Glutamatergic neuron (in vitro differentiated cells): Measurements from ENCODE around the gene GPHA2. TPM values are rescaled to one million over a fixed set of nuclear protein-coding genes. Genes with fewer than 3 reads are reported as not detected.

Experiments used
- DNase-seq: peaks from one replicate; pipeline ENCODE4 v3.0.0; 2022
- H3K27ac Mint-ChIP-seq: one replicate; pipeline ENCODE4 v1.8.0; 2020; ENCODE audit warnings: mild to moderate bottlenecking, mixed read lengths, inconsistent platforms; ENCODE audit not compliant: unreplicated experiment
- H3K27me3 Mint-ChIP-seq: one replicate; pipeline ENCODE4 v1.8.0; 2020; ENCODE audit warnings: mild to moderate bottlenecking, moderate library complexity, mixed read lengths, inconsistent platforms; ENCODE audit not compliant: unreplicated experiment
- H3K36me3 Mint-ChIP-seq: one replicate; pipeline ENCODE4 v1.8.0; 2020; ENCODE audit warnings: mild to moderate bottlenecking, mixed read lengths, inconsistent platforms; ENCODE audit not compliant: unreplicated experiment
- H3K4me1 Mint-ChIP-seq: one replicate; pipeline ENCODE4 v1.8.0; 2020; ENCODE audit warnings: mild to moderate bottlenecking, low read depth, mixed read lengths, inconsistent platforms; ENCODE audit not compliant: unreplicated experiment
- H3K4me3 Mint-ChIP-seq: one replicate; pipeline ENCODE4 v1.8.0; 2020; ENCODE audit warnings: mild to moderate bottlenecking, mixed read lengths, inconsistent platforms; ENCODE audit not compliant: unreplicated experiment
- H3K9me3 Mint-ChIP-seq: one replicate; pipeline ENCODE4 v1.8.0; 2020; ENCODE audit warnings: mild to moderate bottlenecking, moderate library complexity, mixed read lengths, inconsistent platforms; ENCODE audit not compliant: unreplicated experiment
- total RNA-seq: library from RNA; stranded (reverse); fragmentation: NEBNext Ultra II Directional; extraction: Animal tissue kit (Norgen Biotek cat#: 25700); gene quantifications from one replicate; pipeline ENCODE4 v1.2.1, GENCODE V29; 2021; ENCODE audit not compliant: unreplicated experiment
- TF ChIP-seq, protein P1 (sequence below): fragments of 200-600 bp; sonication (generic); IDR thresholded peaks from one replicate; pipeline ENCODE4 v1.5.0; 2021; ENCODE audit not compliant: partially characterized antibody, unreplicated experiment

Gene GPHA2
- total RNA-seq, 1 donor from 2014 or later: not detected

DNA sequence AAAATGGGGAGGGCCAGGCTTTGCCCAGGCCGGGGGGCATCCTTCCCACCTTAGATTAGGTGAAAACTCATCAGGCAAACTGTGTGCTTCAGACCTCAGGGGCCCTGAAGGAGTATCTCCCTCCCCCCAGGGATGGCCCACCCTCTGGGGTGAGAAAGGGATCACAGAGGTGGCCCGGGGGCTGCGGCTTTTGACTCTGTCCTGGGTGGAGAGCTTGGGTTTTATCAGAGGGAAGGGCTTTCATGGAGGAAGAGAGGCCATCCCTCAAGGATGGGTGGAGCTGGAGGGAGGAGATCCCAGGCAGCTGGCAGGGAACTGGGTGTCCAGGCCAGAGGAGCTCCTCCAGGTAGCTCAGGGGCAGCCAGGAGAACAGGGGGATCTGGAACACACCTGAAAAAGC, 14.3 kb downstream of the GPHA2 start:
- H3K9me3 Mint-ChIP-seq: peaks cover 8% of the 10 kb centered on the region
- H3K27ac Mint-ChIP-seq: peak overlapping the region; percentile 70
- no peaks in the 10 kb centered on the region for H3K36me3 Mint-ChIP-seq
- peaks cover 6% of the 10 kb centered on the region for H3K27me3 Mint-ChIP-seq
- no peak for DNase-seq
- TF ChIP-seq, protein P1, sequence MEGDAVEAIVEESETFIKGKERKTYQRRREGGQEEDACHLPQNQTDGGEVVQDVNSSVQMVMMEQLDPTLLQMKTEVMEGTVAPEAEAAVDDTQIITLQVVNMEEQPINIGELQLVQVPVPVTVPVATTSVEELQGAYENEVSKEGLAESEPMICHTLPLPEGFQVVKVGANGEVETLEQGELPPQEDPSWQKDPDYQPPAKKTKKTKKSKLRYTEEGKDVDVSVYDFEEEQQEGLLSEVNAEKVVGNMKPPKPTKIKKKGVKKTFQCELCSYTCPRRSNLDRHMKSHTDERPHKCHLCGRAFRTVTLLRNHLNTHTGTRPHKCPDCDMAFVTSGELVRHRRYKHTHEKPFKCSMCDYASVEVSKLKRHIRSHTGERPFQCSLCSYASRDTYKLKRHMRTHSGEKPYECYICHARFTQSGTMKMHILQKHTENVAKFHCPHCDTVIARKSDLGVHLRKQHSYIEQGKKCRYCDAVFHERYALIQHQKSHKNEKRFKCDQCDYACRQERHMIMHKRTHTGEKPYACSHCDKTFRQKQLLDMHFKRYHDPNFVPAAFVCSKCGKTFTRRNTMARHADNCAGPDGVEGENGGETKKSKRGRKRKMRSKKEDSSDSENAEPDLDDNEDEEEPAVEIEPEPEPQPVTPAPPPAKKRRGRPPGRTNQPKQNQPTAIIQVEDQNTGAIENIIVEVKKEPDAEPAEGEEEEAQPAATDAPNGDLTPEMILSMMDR: no peak
- H3K4me3 Mint-ChIP-seq: no peak overlapping the region
- H3K4me1 Mint-ChIP-seq: peaks cover 18% of the 10 kb centered on the region

DNA sequence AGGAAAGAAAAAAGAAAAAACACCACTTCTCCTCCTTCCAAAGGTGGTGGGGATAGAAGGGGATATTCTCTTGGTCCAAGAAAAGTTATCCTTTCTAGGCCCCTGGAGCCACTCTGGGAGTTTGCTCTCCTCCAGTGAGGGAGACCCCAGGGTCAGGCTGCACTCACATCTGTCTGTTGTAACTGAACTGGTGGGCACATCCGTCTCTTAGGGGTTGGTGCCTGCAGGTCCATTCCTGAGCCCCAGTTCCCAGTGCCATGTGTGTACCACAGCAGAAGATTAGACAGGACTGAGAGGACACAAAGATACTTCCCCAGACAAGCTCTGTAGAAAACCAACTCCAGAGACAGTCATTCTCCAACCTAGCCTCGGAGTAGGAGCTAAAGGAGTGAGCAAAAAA, 15.6 kb downstream of the GPHA2 start:
- Mint-ChIP-seq H3K9me3 (peaks cover 8% of the 10 kb centered on the region), H3K27me3 (peaks cover 7% of the 10 kb centered on the region), H3K4me3 (peak overlapping the region; percentile 75), H3K36me3 (no peaks in the 10 kb centered on the region), H3K27ac (peak overlapping the region; percentile 82), H3K4me1 (peaks cover 19% of the 10 kb centered on the region)
- no peak for DNase-seq
- TF ChIP-seq, protein P1: no peak

DNA sequence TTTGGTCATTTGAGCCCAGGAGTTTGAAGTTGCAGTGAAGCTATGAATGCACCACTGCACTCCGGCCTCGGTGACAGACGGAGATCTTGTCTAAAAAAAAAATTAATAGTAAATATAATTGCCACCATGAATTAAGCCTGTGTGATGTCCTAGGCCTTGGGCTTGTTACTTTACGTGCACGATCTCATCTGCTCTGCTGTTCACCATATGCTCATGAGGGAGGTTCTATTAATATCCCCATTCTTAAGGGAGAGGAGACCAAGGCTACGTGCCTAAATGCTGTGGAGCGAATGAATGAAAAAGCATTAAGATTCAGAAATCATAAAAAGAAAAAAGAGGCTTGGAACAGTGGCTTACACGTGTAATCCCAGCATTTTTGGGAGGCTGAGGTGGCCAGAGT, 16.1 kb downstream of the GPHA2 start:
- Mint-ChIP-seq H3K27me3 (peaks cover 5% of the 10 kb centered on the region), H3K9me3 (peaks cover 8% of the 10 kb centered on the region)
- DNase-seq: no peak

DNA sequence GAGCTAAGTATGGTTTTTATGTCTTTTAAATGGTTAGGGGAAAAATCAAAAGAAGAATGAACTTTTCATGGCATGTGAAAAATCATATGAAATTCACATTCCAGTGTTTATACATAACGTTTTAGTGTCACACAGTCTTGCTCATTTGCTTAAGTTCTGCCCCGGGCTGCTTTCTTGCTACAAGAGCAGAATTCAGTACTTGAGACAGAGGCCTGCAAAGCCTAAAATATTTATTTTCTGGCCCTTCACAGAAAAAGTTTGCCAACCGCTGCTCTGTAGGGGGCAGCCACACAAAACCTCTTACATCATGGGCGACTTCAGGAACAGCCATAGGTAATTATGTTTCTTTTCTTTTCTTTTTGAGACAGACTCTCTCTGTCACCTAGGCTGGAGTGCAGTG, 17.7 kb downstream of the GPHA2 start:
- peak overlapping the region; percentile 72 for H3K27ac Mint-ChIP-seq
- H3K4me3 Mint-ChIP-seq: peak overlapping the region; percentile 93

More for the DNA sequence above, 16.1 kb downstream of the GPHA2 start:
- Mint-ChIP-seq H3K27ac (peak overlapping the region; percentile 82), H3K4me1 (peaks cover 19% of the 10 kb centered on the region), H3K4me3 (peak overlapping the region; percentile 75), H3K36me3 (no peaks in the 10 kb centered on the region)
- TF ChIP-seq, protein P1: no peak

DNA sequence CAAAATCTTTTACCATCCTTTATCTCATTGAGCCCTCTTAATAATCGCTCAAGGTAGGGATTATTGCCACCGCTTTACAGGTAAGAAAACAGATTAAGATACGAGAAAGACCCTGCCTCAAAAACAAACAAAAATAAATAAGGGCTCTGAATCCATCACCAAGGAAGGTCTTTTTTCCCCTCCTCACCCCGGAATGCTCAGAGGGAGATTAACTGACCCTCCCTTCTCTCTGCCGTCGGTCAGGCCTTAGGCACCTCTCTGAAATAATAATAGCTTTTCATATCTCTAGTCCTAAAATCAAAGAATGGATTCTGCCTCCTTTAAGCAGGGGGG, 18.1 kb downstream of the GPHA2 start:
- TF ChIP-seq, protein P1: no peak
- Mint-ChIP-seq H3K27ac (peak overlapping the region; percentile 72), H3K4me1 (peaks cover 15% of the 10 kb centered on the region), H3K27me3 (peaks cover 8% of the 10 kb centered on the region), H3K9me3 (peaks cover 8% of the 10 kb centered on the region), H3K36me3 (no peaks in the 10 kb centered on the region), H3K4me3 (peak overlapping the region; percentile 93)
- no peak for DNase-seq

More for the DNA sequence above, 17.7 kb downstream of the GPHA2 start:
- Mint-ChIP-seq H3K4me1 (peaks cover 15% of the 10 kb centered on the region), H3K9me3 (peaks cover 8% of the 10 kb centered on the region), H3K36me3 (no peaks in the 10 kb centered on the region), H3K27me3 (peaks cover 8% of the 10 kb centered on the region)
- DNase-seq: no peak
- TF ChIP-seq, protein P1: no peak
